GM19035 (cell line): ENCODE measurements around the gene MSLN.
A peak's percentile ranks its signal among the peaks of the same experiment; 100 is the strongest.
"Not testable (repeated sequence)": the region's sequence is repeated elsewhere in the genome, so short reads cannot be mapped to it uniquely, and the experiment has no call there.

Source experiments
- ATAC-seq: cut with Tn5 transposase; IDR thresholded peaks from one replicate; pipeline ENCODE4 v1.9.1; 2021; ENCODE audit not compliant: unreplicated experiment

Gene MSLN

DNA sequence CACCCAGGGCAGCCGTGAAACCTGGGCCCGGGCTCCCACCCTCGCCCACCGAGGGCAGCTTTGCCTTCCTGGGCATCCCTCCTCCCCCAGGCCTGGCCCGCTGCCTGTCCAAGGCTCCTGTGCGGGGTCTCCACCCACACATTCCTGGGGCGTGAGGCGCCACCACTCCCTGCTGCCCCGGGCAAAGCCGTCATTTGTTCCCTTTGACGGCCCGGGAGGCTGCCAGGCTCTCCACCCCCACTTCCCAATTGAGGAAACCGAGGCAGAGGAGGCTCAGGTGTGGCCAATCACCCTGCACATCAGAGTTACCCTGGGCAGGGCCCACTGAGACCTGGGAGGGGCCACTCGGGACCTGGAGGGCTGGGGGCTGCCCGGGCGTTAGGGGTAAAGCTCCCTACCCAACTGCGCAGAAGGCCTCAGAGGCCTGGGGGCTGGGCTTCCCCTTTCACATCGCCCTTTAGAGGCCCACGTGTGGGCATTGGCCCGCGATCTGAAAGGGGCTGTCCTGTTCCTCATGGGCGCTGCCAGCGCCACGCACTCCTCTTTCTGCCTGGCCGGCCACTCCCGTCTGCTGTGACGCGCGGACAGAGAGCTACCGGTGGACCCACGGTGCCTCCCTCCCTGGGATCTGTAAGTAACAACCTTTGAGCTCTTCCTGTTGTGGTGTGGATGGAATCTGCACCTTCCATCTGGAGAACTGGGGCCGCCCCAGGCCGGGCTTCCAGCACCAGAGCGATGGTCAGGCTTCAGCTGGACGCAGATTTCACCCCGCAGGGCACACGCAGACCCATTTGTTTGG lies at the start of gene MSLN:
Gene MSLN (plus strand): TSS at position 190 of the 799 bp plus-strand sequence. CDS start 1,947 bp downstream, outside the sequence.
- no peak for ATAC-seq

DNA sequence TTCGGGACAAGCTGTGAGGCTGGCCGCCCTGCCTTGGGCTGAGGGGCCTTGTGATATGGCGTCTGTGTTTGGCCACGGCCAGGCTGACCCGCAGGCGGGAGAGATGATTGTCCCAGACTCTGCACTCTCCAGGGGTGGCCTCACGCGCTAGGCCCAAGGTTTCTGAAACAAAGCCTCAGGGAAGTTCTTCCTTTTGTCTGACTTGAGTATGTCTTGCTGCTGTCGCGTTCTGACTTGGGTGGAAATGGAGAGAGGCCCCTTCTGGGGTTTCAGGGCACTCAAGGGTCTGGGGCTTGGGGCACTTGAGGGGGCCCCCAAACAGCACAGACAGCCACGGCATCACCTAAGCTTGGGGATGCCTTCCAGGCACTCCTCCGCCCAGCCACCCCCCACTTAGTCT lies 49.5 kb upstream of the MSLN start:
- no peak for ATAC-seq

DNA sequence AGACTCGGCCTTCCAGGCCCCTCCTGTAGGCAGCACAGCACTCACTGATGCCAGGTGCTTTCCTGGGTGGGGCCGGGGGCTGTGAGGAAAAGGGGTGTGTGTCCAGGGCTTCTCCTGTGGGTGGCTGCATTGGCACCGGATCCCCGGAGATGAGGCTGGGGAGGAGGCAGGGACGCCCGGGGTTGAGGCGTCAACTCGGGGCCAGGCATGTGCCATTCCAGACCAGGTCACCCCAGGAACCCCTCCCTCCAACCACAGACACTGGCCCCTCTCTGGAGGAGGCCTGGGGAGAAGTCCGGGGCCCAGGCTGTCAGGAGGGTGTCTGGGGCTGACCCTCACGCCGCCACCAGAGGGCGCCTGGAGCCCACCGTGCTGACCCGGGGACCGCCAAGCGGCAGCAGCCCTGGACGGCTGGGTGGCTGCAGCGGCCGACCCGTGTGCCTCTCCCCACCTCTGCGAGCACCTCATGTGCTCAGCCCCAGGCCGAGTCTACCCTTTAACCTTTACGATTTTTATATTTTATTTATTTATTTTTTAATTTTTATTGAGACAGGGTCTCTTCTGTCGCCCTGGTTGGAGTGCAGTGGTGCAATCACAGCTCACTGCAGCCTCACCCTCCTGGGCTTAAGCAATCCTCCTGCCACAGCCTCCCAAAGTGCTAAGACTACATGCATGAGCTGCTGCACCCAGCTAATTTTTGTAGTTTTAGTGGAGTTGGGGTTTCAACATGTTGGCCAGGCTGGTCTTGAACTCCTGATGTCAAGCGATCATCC lies 48.8 kb upstream of the MSLN start:
- ATAC-seq: no peak

DNA sequence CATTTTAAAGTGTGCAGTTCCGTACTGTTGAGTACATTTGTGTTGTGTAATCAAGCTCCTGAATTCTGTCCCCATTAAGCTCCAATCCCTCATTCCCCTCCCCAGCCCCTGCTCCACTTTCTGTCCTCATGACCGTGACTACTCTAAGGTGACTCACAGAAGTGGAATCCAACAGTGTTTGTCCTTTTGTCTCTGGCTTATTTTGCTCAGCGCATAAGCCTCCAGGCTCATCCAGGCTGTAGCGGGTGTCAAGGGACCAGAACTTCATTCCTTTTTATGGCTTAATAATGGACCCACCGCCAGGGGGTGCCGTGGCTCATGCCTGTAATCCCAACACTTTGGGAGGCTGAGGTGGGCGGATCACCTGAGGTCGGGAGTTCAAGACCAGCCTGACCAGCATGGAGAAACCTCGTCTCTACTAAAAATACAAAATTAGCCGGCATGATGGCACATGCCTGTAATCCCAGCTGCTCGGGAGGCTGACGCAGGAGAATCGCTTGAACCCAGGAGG lies 47.7 kb upstream of the MSLN start:
- ATAC-seq: not testable (repeated sequence)

DNA sequence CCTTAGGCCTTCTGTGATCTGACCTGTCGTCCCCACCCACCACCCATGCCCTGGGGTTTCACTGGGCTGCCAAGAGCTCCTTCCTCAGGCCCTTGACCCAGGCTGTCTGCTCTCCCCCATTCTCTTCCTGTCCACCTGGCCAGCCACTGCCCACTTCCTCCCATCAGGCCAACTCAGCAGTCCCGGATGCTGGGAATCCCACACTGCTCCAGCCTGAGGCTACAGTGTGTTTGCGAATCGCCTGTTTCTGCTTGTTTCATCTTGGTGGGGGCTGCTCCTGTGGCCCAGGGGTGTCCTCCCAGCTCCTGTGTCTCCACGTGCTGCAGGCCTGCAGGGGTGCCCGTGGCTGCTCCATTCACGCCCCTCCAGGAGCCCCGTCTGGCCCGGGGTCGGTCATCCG lies 46.5 kb upstream of the MSLN start:
- no peak for ATAC-seq

DNA sequence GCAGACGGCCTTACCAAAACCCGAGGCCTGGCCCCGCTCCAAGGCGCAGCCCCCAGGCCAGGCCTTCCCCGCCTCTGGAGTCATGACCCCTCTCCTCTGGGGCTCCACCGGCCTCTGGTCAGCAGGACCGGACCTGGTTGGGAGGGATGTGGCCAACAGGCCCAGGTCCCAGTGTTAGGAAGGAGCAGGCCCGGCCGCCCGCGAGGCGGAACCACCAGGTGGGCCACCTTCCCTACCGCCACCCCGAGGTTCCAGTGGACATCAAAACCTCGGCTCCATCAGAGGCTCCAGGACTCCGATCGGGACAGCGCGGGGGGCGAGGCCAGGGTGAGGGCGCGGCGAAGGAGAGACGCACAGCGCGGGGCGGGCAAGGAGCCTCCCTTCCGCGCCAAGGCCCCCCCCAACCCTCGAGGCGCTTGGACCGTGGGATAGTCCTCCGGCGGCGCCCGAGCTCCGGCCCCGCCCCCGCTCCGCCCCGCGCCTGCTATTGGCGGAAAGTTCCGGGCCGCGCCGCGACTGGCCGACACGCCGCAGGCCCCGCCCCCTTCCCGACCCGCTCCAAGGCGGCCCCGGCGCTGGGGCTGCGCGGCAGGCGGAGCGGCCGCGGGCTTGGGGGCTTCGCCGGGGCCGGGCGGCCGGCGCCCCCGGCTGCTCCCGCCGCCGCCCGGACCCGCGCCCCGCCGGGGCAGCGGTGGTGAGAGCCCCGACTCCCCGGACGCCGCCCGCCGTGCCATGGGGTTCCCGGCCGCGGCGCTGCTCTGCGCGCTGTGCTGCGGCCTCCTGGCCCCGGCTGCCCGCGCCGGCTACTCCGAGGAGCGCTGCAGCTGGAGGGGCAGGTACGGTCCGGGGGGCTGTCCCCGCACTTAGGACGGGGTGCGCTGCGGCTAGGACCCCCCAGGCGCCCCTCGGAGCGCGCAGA lies 45.7 kb upstream of the MSLN start, which contains the start of gene METRN:
Gene METRN (plus strand): TSS at position 561 of the 919 bp plus-strand sequence. CDS start 172 bp downstream, at position 733.
- peak; percentile 74 for ATAC-seq

DNA sequence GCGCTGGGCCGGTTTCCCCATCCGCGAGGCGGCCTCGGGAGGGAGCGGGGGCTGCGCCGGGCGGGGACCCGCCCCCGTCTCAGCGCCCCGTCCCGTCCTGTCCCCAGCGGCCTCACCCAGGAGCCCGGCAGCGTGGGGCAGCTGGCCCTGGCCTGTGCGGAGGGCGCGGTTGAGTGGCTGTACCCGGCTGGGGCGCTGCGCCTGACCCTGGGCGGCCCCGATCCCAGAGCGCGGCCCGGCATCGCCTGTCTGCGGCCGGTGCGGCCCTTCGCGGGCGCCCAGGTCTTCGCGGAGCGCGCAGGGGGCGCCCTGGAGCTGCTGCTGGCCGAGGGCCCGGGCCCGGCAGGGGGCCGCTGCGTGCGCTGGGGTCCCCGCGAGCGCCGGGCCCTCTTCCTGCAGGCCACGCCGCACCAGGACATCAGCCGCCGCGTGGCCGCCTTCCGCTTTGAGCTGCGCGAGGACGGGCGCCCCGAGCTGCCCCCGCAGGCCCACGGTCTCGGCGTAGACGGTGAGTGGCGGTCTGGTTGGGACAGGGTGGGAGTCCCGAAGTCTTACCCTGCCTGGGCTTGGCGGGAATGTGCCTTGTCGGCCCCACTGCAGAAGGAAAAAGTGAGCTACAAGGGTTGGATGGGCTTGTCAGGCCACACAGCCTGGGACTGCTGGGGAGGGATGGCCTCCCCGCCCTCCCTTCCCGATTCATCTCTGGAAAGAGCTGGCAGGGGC lies 44.9 kb upstream of the MSLN start:
- peak; percentile 23 for ATAC-seq

DNA sequence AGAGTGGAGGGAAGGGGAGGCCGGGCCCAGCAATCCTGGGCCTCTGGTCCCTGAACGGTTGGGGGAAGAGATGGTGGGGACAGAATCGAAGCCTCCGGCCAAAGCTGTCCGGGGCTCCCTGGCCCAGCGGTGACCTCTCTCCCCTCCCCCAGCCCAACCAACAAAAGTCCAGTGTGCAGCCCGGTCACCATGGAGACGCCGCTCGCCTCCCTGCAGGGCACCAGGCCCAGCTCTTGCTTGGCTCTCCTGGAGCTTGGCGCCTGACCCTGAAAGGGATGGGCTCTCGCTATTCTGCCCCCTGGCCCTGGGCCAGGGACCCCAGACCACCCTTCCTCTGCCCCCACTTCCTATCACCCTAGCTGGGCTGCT lies 44.4 kb upstream of the MSLN start:
- ATAC-seq: no peak

DNA sequence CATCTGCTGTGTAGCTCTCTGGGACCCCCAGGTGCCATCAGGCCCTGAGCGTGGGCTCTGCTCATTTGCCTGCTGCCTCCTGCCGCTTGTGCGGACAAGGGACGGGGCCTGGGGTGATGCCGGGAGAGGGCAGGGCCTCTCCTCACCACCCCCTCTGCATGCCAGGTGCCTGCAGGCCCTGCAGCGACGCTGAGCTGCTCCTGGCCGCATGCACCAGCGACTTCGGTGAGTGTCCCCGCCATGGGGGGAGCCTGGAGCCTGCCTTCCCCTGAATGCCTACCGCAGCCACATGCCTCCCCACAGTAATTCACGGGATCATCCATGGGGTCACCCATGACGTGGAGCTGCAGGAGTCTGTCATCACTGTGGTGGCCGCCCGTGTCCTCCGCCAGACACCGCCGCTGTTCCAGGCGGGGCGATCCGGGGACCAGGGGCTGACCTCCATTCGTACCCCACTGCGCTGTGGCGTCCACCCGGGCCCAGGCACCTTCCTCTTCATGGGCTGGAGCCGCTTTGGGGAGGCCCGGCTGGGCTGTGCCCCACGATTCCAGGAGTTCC lies 43.7 kb upstream of the MSLN start:
- ATAC-seq: no peak

DNA sequence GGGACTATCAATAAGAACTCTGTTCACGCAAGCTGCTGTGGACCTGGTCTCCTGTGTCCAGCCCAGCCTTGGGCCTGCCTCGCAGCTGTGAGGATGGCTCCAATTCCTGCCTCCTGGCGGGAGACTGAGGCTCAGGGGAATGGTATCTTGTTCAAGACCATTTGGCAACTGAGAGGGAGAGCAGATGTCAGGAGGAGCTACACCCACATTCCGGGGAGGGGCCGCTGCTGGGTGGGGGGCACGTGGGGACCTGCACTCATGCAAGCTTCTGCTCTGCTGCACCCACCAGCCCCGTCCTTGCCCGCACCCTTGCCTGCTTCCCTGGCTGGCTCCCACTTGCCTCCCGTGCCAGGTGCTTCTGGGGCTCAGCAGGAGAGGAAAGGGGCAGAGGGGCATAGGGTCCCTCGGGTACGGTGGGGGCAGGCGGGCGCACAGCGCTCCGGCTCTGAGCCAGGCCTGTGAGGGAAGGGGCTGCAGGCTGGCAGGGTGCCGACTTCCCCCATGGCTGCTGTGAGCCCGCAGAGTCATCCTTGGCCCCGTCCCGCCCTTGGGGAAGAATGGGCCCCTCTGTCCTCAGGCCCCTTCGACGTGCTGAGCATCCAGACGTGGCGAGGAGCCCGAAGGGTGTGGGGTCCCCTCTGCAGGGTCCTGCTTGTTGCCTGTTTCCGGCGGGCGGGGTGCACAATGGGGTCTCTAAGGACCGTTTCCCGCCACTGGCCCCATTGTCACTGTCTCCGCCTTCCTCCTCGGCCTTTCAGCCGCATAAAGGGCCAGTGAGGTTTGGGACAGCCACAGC lies 42.9 kb upstream of the MSLN start:
- no peak for ATAC-seq

DNA sequence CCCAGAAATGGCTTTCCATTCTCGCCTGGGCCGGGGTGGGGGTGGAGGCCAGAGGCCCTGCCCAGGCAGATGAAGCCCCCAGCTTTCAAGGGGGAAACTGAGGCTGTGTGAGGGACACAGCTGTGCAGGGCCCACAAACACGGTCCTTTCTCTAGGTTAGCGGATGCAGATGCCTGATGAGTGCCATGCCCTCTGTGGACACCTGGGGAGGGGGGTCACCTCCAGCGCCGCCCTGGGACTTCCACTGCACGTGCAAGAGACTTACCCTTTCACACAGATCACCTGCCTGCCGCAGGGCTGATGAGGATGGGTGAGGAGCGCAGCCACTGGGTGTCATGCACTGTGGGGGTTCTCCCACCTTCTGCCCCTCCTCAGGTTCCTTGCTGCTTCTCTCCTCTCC lies 42.1 kb upstream of the MSLN start:
- ATAC-seq: no peak

DNA sequence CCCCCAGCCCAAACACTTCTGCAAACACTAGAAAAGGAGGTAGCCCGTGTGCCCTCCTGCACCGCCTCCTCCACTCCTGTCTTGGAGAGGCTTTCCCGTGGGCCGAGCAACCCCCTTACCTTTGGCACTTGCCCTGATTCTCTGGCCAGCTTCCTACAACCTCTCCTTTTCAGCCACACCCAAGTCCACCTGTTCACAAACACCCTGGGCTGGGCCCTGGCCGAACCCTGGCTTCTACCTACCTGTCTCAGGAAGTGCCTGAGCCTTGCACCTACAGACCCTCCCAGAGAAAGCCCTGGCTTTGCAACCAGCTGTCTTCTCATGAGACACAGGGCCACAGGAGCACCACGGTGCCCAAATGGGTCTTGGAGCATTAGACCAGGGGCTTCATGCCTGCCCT lies 41.6 kb upstream of the MSLN start:
- ATAC-seq: no peak

DNA sequence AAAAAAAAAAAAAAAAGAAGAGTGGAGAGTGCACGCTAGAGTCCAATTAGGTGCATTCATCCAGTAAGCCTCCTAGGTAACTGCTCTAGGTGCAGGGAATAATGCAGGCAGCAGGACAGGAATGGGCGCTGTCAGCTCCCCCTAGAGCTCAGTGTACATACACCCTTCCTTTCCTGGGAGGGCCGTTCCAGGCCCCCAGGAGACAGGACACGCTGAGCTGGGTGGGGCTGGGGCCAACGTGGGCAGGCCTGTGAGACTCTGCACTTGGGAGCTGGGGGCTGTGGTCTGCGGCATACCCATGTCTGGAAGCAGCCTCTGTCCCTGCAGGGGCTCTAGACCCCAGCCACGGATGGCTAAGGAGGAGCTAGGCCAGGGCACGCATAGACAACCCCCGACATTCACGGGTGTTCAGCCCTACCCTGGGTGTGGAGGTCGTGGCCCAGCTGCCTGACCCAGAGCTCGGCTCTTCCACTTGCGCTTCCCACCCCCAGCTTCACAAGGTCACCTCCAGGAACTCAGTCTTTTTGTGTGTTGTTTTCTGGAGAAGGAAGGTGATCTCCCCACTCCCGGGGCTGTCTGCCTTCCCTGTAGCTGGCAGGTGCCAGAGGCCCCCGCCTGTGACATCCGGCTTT lies 40.6 kb upstream of the MSLN start:
- no peak for ATAC-seq

DNA sequence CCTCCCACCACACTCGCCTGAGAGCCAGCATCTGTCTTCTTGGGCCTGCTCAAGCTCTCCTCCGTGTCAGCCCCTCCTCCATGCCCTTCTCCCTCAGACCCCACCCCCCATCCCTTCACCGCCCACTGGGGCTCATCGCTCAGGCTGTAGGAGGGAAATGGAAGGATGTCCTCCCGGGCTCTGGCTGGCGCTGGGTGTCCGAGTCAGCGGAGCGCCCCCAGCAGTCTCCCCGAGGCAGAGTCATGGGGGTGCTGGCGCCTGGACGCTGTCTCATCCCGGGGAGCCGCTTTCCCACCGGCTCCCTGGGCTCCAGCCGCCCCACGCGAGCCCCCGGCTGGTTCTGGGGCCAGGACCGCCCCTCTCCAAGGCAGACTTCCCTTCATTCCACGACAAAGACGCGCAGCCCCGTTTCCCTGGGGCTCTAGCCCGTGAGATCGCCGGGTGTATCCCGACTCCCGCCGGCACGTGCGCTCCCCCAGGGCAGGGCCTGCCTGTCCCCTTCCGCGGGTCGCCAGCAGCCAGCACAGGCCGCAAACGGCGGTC lies 40.0 kb upstream of the MSLN start:
- ATAC-seq: peak; percentile 14

DNA sequence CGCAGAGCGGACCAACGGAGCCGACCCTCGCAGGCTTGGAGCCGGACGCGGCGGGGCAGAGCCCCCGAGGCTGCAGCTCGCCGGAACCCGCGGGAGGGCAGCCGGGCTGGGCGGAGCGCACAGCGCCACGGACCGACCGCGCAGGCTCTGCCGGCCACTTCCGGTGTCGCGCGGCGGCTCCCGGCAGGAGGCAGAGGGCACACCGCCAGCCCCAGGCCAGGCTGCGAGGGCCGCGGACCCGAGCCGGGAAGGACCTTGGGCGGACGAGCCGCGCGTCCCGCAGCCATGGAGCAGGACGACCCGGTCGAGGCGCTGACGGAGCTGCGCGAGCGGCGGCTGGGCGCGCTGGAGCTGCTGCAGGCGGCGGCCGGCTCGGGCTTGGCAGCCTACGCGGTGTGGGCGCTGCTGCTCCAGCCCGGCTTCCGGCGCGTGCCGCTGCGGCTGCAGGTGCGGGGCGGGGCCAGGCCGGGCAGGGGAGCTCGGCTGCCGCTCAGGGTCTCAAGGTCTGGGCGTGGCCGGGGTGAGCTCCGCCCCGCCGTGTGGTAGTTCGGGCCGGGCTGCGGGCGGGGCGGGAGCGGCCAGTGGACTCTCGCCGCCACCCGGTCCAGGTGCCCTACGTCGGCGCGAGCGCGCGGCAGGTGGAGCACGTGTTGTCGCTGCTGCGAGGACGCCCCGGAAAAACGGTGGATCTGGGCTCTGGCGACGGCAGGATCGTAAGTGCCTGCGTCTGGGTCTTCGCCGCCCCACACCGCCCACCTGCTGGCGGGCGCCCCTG lies 39.4 kb upstream of the MSLN start, which contains the start of gene ANTKMT:
Gene ANTKMT (plus strand): TSS at position 157 of the 775 bp plus-strand sequence. CDS start 129 bp downstream, at position 286.
- peak; percentile 66 for ATAC-seq

DNA sequence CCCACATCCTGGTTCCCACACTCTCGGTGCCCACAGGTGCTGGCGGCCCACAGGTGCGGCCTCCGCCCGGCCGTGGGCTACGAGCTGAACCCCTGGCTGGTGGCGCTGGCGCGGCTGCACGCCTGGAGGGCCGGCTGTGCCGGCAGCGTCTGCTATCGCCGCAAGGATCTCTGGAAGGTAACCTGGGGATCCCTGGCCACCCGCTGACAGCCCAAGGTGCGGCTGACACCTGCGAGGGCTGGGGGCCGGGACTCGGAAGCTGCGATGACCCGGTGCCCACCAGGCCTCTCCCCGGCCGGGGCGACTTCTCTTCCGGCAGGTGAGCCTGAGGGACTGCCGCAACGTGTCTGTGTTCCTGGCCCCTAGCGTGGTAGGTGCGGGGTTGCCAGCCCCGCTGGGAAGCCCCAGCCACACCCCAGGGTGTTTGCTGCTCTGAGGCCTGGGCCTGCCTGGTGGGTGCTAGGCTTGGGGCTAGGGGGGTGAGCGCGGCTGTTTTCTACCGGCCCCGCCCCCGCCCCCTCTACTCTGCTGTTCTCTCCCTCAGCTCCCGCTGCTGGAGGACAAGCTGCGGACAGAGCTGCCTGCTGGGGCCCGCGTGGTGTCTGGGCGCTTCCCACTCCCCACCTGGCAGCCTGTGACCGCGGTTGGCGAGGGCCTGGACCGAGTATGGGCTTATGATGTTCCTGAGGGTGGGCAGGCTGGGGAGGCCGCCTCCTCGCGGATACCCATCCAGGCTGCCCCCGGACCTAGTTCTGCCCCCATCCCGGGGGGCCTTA lies 38.6 kb upstream of the MSLN start:
- no peak for ATAC-seq
